ENCODE results near the gene LSM7.

LSM7 gene

DNA sequence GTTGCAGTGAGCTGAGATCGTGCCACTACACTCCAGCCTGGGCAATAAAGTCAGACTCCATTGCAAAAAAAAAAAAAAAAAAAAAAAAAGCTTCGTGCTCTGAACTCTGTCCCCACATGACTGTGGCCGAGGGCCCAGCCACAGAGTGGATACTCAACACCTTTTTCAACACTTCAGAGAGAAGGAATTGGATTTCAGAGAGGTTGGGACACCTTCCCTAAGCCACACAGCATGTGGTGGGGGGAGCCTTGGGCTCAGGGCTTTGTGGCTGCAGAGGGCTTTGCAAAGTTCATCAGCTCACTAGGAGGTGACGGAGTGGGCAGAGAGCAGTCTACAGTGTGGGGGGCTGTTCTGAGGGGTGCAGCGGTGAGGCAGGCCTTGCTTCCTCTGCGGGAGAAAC is 9.5 kb downstream of the LSM7 start:
- no peak overlapping the region for H3K27ac ChIP-seq (ENCODE audit: poor library complexity, severe bottlenecking)
- no peaks in the 10 kb centered on the region for H3K9me3 ChIP-seq (ENCODE audit: severe bottlenecking)
- DNase-seq (ENCODE audit: low spot score) (no peak), ATAC-seq (ENCODE audit: low read depth) (no peak)
- H3K4me1 ChIP-seq (ENCODE audit: insufficient read depth, poor library complexity, severe bottlenecking) = no peaks in the 10 kb centered on the region
- TF ChIP-seq, protein P1, sequence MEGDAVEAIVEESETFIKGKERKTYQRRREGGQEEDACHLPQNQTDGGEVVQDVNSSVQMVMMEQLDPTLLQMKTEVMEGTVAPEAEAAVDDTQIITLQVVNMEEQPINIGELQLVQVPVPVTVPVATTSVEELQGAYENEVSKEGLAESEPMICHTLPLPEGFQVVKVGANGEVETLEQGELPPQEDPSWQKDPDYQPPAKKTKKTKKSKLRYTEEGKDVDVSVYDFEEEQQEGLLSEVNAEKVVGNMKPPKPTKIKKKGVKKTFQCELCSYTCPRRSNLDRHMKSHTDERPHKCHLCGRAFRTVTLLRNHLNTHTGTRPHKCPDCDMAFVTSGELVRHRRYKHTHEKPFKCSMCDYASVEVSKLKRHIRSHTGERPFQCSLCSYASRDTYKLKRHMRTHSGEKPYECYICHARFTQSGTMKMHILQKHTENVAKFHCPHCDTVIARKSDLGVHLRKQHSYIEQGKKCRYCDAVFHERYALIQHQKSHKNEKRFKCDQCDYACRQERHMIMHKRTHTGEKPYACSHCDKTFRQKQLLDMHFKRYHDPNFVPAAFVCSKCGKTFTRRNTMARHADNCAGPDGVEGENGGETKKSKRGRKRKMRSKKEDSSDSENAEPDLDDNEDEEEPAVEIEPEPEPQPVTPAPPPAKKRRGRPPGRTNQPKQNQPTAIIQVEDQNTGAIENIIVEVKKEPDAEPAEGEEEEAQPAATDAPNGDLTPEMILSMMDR (IDR thresholded peaks at IDR 0.05; ENCODE audit: poor library complexity, severe bottlenecking) = no peak
- no peaks in the 10 kb centered on the region for H3K27me3 ChIP-seq (ENCODE audit: insufficient read depth, poor library complexity, severe bottlenecking)
- H3K4me3 ChIP-seq (ENCODE audit: severe bottlenecking) = no peak overlapping the region
- H3K36me3 ChIP-seq (ENCODE audit: low read depth) = peaks cover 6% of the 10 kb centered on the region

DNA sequence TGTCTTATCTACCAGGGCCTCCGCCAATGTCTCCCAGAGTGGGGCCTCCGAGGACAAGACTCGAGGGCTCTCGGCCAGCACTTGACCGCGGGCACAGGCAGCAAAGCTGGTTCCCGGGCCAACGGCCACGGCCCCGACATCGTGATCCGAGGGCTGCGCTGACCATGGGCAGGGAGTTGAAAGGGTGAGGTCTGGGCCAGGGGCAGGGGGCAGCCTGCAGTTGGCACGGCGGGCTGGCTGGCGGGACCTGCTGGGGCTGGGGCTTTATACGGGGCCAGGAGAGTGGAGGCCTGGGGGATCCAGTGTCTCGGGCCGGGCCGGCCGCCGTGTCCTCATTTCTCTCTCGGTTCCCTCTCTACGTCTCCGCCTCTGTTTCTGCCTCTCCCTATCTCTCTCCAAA is 10.6 kb downstream of the LSM7 start:
- H3K4me1 ChIP-seq (ENCODE audit: insufficient read depth, poor library complexity, severe bottlenecking) = no peaks in the 10 kb centered on the region
- TF ChIP-seq, protein P1 (IDR thresholded peaks at IDR 0.05; ENCODE audit: poor library complexity, severe bottlenecking) = no peak
- H3K27me3 ChIP-seq (ENCODE audit: insufficient read depth, poor library complexity, severe bottlenecking) = no peaks in the 10 kb centered on the region
- H3K4me3 ChIP-seq (ENCODE audit: severe bottlenecking) = no peak overlapping the region
- no peak overlapping the region for H3K27ac ChIP-seq (ENCODE audit: poor library complexity, severe bottlenecking)
- no peak for ATAC-seq (ENCODE audit: low read depth)
- no peaks in the 10 kb centered on the region for H3K9me3 ChIP-seq (ENCODE audit: severe bottlenecking)
- H3K36me3 ChIP-seq (ENCODE audit: low read depth) = peaks cover 6% of the 10 kb centered on the region
- DNase-seq (ENCODE audit: low spot score) = no peak

DNA sequence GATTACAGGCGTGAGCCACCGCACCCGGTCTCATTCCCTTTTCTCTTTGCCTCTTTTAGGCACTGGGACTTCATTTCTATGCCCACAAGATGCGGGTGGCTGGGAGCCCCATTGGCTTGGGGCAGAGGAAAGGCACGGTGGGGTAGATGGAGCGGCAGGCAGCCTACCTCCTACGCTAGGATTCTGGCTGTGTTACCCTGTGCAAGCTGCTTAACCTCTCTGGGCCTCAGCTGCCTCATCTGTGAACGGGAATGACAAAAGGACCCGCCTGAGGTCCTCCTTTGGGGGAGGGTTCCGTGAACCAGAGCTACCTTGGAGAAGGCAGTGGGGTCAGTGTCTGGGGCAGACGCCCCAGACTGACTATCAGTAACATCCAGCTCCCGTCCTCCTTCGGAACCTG is 11.1 kb downstream of the LSM7 start:
- H3K27ac ChIP-seq (ENCODE audit: poor library complexity, severe bottlenecking) = no peak overlapping the region
- DNase-seq (ENCODE audit: low spot score) (no peak), ATAC-seq (ENCODE audit: low read depth) (no peak)
- H3K4me3 ChIP-seq (ENCODE audit: severe bottlenecking) = no peak overlapping the region
- H3K9me3 ChIP-seq (ENCODE audit: severe bottlenecking) = no peaks in the 10 kb centered on the region
- no peaks in the 10 kb centered on the region for H3K27me3 ChIP-seq (ENCODE audit: insufficient read depth, poor library complexity, severe bottlenecking)
- TF ChIP-seq, protein P1 (IDR thresholded peaks at IDR 0.05; ENCODE audit: poor library complexity, severe bottlenecking) = no peak
- H3K36me3 ChIP-seq (ENCODE audit: low read depth) = peaks cover 6% of the 10 kb centered on the region
- no peaks in the 10 kb centered on the region for H3K4me1 ChIP-seq (ENCODE audit: insufficient read depth, poor library complexity, severe bottlenecking)

DNA sequence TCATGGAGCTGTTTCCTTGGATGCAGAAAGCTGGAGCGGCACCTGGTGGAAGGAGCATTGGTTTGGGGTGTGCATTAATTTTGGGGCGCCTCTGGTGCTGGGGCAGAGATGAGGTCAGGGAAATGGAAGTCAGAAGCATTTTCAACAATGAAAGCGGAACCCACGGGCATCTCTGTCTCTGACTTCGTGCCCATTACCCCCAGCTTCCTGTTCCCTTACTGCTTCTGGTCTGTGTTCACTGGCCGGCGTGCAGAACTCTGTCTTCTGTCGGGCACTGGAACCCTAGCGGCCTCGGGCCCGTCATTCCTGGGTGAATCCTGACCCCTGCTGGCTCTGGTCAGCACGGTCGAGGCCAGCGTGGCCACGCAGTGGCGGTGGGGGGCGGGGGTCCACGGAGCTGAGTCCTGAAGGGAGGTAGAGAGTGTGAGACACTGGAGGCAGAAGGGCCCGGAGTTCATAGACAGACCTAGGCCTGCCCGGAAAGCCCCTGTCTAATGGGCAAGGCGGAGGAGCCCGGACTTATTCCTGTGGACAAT is 12.5 kb downstream of the LSM7 start:
- Histone ChIP-seq H3K27ac (ENCODE audit: poor library complexity, severe bottlenecking) (no peak overlapping the region), H3K27me3 (ENCODE audit: insufficient read depth, poor library complexity, severe bottlenecking) (no peaks in the 10 kb centered on the region)
- no peak for DNase-seq (ENCODE audit: low spot score)

More for the DNA sequence above, 12.5 kb downstream of the LSM7 start:
- ATAC-seq (ENCODE audit: low read depth) = no peak; the same call in 2 of the 3 replicates
- H3K4me3 ChIP-seq (ENCODE audit: severe bottlenecking) = no peak overlapping the region
- H3K4me1 ChIP-seq (ENCODE audit: insufficient read depth, poor library complexity, severe bottlenecking) = no peaks in the 10 kb centered on the region
- H3K9me3 ChIP-seq (ENCODE audit: severe bottlenecking) = no peaks in the 10 kb centered on the region
- H3K36me3 ChIP-seq (ENCODE audit: low read depth) = no peaks in the 10 kb centered on the region
- TF ChIP-seq, protein P1 (IDR thresholded peaks at IDR 0.05; ENCODE audit: poor library complexity, severe bottlenecking) = no peak
